AG10803 (cell line): Measurements from ENCODE around the gene SMG7.

Experiments
- DNase-seq: peaks from one replicate; pipeline ENCODE4 v3.0.0; 2010; ENCODE audit warnings: low read depth
- H3K4me3 ChIP-seq: 2 replicates; pipeline ENCODE4 v1.5.1; 2011; ENCODE audit warnings: mild to moderate bottlenecking, low read length, control low read depth
- TF ChIP-seq, protein P1 (sequence below): conservative IDR thresholded peaks from 2 replicates; pipeline ENCODE4 v1.5.1; 2011; ENCODE audit warnings: mild to moderate bottlenecking, low read length, control low read depth, inconsistent platforms

Gene SMG7

DNA sequence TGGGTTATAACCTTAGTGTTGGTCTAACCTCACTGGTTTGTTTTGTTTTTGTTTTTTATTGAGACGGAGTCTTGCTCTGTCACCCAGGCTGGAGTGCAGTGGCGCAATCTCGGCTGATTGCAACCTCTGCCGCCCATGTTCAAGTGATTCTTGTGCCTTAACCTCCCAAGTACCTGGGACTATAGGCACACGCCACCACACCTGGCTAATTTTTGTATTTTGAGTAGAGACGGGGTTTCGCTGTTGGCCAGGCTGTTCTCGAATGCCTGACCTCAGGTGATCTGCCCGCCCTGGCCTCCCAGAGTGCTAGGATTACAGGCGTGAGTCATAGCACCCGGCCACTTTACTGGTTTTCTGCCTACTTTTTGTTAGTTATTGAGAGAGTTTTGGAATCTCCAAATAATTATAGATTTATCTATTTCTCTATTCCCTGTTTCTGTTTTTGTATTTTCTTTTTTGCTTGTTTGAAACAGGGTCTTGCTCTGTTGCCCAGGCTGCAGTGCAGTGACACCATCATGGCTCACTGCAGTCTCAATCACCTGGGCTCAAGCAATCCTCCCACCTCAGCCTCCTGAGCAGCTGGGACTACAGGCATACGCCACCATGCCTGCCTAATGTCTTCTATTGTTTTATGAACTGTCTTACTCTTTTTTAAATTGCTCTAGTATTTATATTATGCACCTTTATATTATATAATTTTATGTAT lies 21.4 kb downstream of the SMG7 start:
- no peak for DNase-seq
- TF ChIP-seq, protein P1, sequence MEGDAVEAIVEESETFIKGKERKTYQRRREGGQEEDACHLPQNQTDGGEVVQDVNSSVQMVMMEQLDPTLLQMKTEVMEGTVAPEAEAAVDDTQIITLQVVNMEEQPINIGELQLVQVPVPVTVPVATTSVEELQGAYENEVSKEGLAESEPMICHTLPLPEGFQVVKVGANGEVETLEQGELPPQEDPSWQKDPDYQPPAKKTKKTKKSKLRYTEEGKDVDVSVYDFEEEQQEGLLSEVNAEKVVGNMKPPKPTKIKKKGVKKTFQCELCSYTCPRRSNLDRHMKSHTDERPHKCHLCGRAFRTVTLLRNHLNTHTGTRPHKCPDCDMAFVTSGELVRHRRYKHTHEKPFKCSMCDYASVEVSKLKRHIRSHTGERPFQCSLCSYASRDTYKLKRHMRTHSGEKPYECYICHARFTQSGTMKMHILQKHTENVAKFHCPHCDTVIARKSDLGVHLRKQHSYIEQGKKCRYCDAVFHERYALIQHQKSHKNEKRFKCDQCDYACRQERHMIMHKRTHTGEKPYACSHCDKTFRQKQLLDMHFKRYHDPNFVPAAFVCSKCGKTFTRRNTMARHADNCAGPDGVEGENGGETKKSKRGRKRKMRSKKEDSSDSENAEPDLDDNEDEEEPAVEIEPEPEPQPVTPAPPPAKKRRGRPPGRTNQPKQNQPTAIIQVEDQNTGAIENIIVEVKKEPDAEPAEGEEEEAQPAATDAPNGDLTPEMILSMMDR = no peak
- no peak overlapping the region for H3K4me3 ChIP-seq

- no peak for DNase-seq
- H3K4me3 ChIP-seq = no peak overlapping the region
- TF ChIP-seq, protein P1 = no peak
Measured at GRCh38 chr1:183495420-183495819, 23.1 kb downstream of the SMG7 start.

GRCh38 chr1:183497218-183497617 lies 24.9 kb downstream of the SMG7 start:
- TF ChIP-seq, protein P1 = no peak
- no peak overlapping the region for H3K4me3 ChIP-seq
- no peak for DNase-seq

DNA sequence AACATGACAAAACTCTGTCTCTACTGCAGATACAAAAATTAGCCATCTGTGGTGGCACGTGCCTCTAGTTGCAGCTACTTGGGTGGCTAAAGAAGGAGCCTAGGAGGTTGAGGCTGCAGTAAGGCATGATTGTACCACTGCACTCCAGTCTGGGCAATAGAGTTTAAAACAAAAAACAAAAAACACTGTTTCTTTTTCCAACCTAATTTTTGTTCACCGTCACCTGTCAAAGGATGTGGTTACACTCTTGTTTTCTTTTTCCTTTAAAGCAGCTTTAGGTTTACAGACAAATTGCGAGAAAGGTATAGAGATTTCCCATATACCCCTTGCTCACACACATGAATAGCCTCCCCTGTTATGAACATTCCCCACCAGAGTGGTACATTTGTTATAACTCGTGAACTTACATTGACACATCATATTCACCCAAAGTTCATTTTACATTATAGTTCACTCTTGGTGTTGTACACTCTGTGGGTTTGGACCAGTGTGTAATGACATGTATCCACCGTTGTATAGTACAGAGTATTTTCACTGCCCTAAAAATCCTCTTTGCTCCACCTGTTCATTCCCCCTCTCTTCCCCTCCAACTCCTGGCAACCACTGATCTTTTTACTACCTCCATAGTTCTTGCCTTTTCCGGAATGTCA lies 26.2 kb downstream of the SMG7 start:
- H3K4me3 ChIP-seq = no peak overlapping the region
- DNase-seq = no peak
- TF ChIP-seq, protein P1 = no peak

- DNase-seq = no peak
- TF ChIP-seq, protein P1 = no peak
- H3K4me3 ChIP-seq = no peak overlapping the region
Measured at GRCh38 chr1:183505454-183506089, 33.3 kb downstream of the SMG7 start.

DNA sequence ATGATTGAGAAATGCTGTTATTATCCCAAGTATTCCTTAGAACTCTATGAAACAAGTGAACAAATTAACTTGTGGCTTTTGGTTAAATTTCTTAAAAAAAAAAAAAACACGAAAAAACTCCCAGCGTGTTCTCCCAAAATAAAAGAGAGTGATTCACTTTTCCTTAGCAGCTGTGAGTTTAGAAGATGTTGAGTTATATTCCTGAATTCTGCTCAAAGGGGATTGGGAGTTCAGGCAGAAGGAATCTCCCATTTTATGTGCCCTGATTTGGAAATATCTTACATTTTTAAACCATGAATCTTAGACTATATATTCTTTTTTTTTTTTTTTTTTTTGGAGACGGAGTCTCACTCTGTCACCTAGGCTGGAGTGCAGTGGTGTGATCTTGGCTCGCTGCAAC lies 34.3 kb downstream of the SMG7 start:
- DNase-seq = peak; percentile 42
- no peak overlapping the region for H3K4me3 ChIP-seq
- TF ChIP-seq, protein P1 = no peak
